HepG2 (cell line): ENCODE measurements around the gene CBX6. TPM values are rescaled to one million over a fixed set of nuclear protein-coding genes. Genes with fewer than 3 reads are reported as not detected.

ENCODE experiments used
- HOXA5 ChIP-seq: sonication (generic); formaldehyde crosslinking; IDR thresholded peaks from 2 replicates; pipeline ENCODE4 v1.4.0; 2020; ENCODE audit warnings: missing genetic modification reagents
- ISL2 ChIP-seq: sonication (generic); formaldehyde crosslinking; IDR thresholded peaks from 2 replicates; pipeline ENCODE4 v1.5.0; 2020; ENCODE audit warnings: missing genetic modification reagents
- ONECUT2 ChIP-seq: sonication (generic); formaldehyde crosslinking; IDR thresholded peaks from 2 replicates; pipeline ENCODE4 v1.4.0; 2020; ENCODE audit warnings: missing genetic modification reagents
- RAD51 ChIP-seq: fragments of 450-650 bp; IDR thresholded peaks from 2 replicates; pipeline ENCODE4 v1.6.1; 2016; ENCODE audit warnings: borderline replicate concordance
- RARG ChIP-seq: sonication (generic); formaldehyde crosslinking; IDR thresholded peaks from 2 replicates; pipeline ENCODE4 v1.4.0; 2020; ENCODE audit warnings: low read depth, mild to moderate bottlenecking, missing genetic modification reagents
- SIN3A ChIP-seq: IDR thresholded peaks from 2 replicates; pipeline ENCODE4 v1.6.1; 2011; ENCODE audit warnings: low read depth, mild to moderate bottlenecking, control low read depth, low read length, borderline replicate concordance
- TARDBP ChIP-seq: sonication (generic); formaldehyde crosslinking; IDR thresholded peaks from 2 replicates; pipeline ENCODE4 v1.8.0; 2022; ENCODE audit warnings: mild to moderate bottlenecking, missing genetic modification reagents
- ZMYM4 ChIP-seq: sonication (generic); formaldehyde crosslinking; IDR thresholded peaks from 2 replicates; pipeline ENCODE4 v1.8.1; 2023; ENCODE audit warnings: mild to moderate bottlenecking, missing genetic modification reagents
- polyA plus RNA-seq, 8 experiments: library from polyadenylated mRNA; depleted of rRNA in 3 of 8; stranded (reverse) in 7 of 8; unstranded in 1 of 8; fragments of >200 nt; fragmentation: Illumina TruSeq in 4 of 8; extraction: Trizol in 4 of 8; gene quantifications; 2 replicates each; pipeline versions ENCODE4 v1.2.1 to v1.2.3, GENCODE V29; 2011 to 2016; ENCODE audit warnings: low read depth in 4 of 8, missing spikeins in 1 of 8, mixed read lengths in 1 of 8; ENCODE audit not compliant: insufficient read depth in 1 of 8
- total RNA-seq, 5 experiments: library from RNA; depleted of rRNA; stranded (reverse); fragments of >200 nt; fragmentation: Illumina TruSeq; extraction: Trizol; gene quantifications; 2 replicates each; pipeline ENCODE4 v1.2.3, GENCODE V29; 2016; ENCODE audit warnings: low read depth in 1 of 5
- TF ChIP-seq, protein P1 (sequence below): sonication (generic); formaldehyde crosslinking; IDR thresholded peaks from 2 replicates; pipeline ENCODE4 v1.4.0; 2020; ENCODE audit warnings: mild to moderate bottlenecking, missing genetic modification reagents
- TF ChIP-seq, protein P2 (sequence below): sonication (generic); formaldehyde crosslinking; IDR thresholded peaks from 2 replicates; pipeline ENCODE4 v1.4.0; 2020; ENCODE audit warnings: missing genetic modification reagents
- TF ChIP-seq, protein P3 (sequence below): sonication (generic); formaldehyde crosslinking; conservative IDR thresholded peaks from 2 replicates; pipeline ENCODE4 v1.8.0; 2022; ENCODE audit warnings: mild to moderate bottlenecking, moderate library complexity, missing genetic modification reagents
- TF ChIP-seq, protein P4 (sequence below): sonication (generic); formaldehyde crosslinking; IDR thresholded peaks from 2 replicates; pipeline ENCODE4 v1.4.0; 2020; ENCODE audit warnings: missing genetic modification reagents
- TF ChIP-seq, protein P5 (sequence below): sonication (generic); formaldehyde crosslinking; IDR thresholded peaks from 2 replicates; pipeline ENCODE4 v1.5.0; 2020; ENCODE audit warnings: mild to moderate bottlenecking, missing genetic modification reagents
- TF ChIP-seq, protein P6 (sequence below): sonication (generic); formaldehyde crosslinking; conservative IDR thresholded peaks from 2 replicates; pipeline ENCODE4 v1.4.0; 2020; ENCODE audit warnings: mild to moderate bottlenecking, missing genetic modification reagents, moderate library complexity

The CBX6 gene
- total and polyA plus RNA-seq, 2 of the 13 experiments (the other 11 are each of a cell fraction or from before 2014, with no cell fraction given), result 1.7 to 6.5 TPM

DNA sequence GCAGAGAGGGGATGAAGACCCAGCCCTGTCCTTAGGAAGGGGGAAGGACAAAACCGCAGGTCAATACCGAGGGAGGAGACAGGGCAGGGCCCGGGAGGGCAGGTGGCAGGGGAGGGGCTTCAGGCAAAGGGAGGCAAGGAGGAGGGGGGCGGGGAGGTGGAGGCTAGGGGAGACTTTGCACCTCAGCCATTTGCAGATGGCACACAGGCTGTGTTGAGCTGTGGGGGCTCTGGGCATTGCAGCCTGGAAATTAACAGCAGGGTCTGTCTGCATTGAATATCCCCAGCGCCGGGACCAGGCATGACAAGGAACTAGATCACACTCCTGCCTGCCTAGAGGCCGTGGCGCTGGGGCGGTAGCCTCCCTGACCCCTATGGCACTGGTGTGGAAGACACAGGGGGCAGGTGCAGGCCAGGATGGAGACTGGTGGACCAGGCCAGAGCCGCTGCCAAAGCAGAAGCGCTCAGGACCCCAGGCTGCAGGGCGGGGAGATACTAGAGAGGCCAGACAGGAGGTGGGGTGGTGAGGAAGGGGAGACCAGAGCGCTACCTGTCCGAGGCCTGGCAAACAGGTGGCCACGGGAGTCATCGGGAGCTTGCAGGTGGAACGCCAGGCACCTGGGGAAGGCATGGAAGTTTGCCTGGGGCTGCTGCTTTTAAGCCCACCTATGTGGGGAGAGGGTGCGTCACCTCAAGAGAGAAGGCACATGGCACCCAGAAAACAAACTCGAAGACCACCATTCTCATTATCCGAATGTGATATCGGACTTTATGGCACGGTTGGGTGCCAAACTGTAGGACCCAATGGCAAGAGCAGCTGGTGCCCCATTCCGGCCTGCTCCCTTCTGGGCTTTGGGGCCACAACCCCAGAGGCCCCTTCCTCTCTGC is 11.5 kb downstream of the CBX6 start (continued):
- TF ChIP-seq, protein P1, sequence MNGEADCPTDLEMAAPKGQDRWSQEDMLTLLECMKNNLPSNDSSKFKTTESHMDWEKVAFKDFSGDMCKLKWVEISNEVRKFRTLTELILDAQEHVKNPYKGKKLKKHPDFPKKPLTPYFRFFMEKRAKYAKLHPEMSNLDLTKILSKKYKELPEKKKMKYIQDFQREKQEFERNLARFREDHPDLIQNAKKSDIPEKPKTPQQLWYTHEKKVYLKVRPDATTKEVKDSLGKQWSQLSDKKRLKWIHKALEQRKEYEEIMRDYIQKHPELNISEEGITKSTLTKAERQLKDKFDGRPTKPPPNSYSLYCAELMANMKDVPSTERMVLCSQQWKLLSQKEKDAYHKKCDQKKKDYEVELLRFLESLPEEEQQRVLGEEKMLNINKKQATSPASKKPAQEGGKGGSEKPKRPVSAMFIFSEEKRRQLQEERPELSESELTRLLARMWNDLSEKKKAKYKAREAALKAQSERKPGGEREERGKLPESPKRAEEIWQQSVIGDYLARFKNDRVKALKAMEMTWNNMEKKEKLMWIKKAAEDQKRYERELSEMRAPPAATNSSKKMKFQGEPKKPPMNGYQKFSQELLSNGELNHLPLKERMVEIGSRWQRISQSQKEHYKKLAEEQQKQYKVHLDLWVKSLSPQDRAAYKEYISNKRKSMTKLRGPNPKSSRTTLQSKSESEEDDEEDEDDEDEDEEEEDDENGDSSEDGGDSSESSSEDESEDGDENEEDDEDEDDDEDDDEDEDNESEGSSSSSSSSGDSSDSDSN, result no peak; the same call in 1 of the 2 replicates
- no peak for TF ChIP-seq SIN3A
- no peak for TF ChIP-seq ZMYM4 (CRISPR knock-in tag)
- no peak for TF ChIP-seq RARG (CRISPR knock-in tag)
- TF ChIP-seq, protein P2, sequence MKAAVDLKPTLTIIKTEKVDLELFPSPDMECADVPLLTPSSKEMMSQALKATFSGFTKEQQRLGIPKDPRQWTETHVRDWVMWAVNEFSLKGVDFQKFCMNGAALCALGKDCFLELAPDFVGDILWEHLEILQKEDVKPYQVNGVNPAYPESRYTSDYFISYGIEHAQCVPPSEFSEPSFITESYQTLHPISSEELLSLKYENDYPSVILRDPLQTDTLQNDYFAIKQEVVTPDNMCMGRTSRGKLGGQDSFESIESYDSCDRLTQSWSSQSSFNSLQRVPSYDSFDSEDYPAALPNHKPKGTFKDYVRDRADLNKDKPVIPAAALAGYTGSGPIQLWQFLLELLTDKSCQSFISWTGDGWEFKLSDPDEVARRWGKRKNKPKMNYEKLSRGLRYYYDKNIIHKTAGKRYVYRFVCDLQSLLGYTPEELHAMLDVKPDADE, result no peak
- TF ChIP-seq, protein P3, sequence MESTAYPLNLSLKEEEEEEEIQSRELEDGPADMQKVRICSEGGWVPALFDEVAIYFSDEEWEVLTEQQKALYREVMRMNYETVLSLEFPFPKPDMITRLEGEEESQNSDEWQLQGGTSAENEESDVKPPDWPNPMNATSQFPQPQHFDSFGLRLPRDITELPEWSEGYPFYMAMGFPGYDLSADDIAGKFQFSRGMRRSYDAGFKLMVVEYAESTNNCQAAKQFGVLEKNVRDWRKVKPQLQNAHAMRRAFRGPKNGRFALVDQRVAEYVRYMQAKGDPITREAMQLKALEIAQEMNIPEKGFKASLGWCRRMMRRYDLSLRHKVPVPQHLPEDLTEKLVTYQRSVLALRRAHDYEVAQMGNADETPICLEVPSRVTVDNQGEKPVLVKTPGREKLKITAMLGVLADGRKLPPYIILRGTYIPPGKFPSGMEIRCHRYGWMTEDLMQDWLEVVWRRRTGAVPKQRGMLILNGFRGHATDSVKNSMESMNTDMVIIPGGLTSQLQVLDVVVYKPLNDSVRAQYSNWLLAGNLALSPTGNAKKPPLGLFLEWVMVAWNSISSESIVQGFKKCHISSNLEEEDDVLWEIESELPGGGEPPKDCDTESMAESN, result no peak
- TF ChIP-seq, protein P4, sequence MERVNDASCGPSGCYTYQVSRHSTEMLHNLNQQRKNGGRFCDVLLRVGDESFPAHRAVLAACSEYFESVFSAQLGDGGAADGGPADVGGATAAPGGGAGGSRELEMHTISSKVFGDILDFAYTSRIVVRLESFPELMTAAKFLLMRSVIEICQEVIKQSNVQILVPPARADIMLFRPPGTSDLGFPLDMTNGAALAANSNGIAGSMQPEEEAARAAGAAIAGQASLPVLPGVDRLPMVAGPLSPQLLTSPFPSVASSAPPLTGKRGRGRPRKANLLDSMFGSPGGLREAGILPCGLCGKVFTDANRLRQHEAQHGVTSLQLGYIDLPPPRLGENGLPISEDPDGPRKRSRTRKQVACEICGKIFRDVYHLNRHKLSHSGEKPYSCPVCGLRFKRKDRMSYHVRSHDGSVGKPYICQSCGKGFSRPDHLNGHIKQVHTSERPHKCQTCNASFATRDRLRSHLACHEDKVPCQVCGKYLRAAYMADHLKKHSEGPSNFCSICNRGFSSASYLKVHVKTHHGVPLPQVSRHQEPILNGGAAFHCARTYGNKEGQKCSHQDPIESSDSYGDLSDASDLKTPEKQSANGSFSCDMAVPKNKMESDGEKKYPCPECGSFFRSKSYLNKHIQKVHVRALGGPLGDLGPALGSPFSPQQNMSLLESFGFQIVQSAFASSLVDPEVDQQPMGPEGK (CRISPR knock-in tag), result 0 out of 2 replicates have a peak, but pooled peaks have one; percentile 22
- TF ChIP-seq, protein P5, sequence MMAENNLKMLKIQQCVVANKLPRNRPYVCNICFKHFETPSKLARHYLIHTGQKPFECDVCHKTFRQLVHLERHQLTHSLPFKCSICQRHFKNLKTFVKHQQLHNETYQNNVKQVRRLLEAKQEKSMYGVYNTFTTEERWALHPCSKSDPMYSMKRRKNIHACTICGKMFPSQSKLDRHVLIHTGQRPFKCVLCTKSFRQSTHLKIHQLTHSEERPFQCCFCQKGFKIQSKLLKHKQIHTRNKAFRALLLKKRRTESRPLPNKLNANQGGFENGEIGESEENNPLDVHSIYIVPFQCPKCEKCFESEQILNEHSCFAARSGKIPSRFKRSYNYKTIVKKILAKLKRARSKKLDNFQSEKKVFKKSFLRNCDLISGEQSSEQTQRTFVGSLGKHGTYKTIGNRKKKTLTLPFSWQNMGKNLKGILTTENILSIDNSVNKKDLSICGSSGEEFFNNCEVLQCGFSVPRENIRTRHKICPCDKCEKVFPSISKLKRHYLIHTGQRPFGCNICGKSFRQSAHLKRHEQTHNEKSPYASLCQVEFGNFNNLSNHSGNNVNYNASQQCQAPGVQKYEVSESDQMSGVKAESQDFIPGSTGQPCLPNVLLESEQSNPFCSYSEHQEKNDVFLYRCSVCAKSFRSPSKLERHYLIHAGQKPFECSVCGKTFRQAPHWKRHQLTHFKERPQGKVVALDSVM, result peak; percentile 75
- TF ChIP-seq HOXA5 (CRISPR knock-in tag), result no peak
- TF ChIP-seq, protein P6, sequence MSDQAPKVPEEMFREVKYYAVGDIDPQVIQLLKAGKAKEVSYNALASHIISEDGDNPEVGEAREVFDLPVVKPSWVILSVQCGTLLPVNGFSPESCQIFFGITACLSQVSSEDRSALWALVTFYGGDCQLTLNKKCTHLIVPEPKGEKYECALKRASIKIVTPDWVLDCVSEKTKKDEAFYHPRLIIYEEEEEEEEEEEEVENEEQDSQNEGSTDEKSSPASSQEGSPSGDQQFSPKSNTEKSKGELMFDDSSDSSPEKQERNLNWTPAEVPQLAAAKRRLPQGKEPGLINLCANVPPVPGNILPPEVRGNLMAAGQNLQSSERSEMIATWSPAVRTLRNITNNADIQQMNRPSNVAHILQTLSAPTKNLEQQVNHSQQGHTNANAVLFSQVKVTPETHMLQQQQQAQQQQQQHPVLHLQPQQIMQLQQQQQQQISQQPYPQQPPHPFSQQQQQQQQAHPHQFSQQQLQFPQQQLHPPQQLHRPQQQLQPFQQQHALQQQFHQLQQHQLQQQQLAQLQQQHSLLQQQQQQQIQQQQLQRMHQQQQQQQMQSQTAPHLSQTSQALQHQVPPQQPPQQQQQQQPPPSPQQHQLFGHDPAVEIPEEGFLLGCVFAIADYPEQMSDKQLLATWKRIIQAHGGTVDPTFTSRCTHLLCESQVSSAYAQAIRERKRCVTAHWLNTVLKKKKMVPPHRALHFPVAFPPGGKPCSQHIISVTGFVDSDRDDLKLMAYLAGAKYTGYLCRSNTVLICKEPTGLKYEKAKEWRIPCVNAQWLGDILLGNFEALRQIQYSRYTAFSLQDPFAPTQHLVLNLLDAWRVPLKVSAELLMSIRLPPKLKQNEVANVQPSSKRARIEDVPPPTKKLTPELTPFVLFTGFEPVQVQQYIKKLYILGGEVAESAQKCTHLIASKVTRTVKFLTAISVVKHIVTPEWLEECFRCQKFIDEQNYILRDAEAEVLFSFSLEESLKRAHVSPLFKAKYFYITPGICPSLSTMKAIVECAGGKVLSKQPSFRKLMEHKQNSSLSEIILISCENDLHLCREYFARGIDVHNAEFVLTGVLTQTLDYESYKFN (CRISPR knock-in tag), result peak; percentile 34; the same call in 1 of the 2 replicates
- TF ChIP-seq TARDBP (CRISPR knock-in tag), result no peak
- TF ChIP-seq ISL2 (CRISPR knock-in tag), result no peak
- TF ChIP-seq ONECUT2 (CRISPR knock-in tag), result peak; percentile 63; the same call in 1 of the 2 replicates
- TF ChIP-seq RAD51, result no peak
